Stimulated activated CD8-positive, alpha-beta memory T cell treated with anti-CD3 and anti-CD28 coated beads, Interleukin-2, amount 100 ng/mL, for 1 hour (primary cell): ENCODE results near the gene MSX1.

ENCODE experiments used
- DNase-seq, 2 donors: peaks; one replicate each; pipeline ENCODE4 v3.0.0-alpha.2; 2020; ENCODE audit warnings: low read depth in 2 of 2

The MSX1 gene

GRCh38 chr4:4913147-4913561 is 53.7 kb downstream of the MSX1 start:
- no peak for DNase-seq
